ENCODE measurements around the gene FOXR1. TPM values are rescaled to one million over a fixed set of nuclear protein-coding genes. Genes with fewer than 3 reads are reported as not detected.
"Not testable (repeated sequence)": the region's sequence is repeated elsewhere in the genome, so short reads cannot be mapped to it uniquely, and the experiment has no call there.

The FOXR1 gene
- total RNA-seq, 4 donors from 2014 or later, result not detected

GRCh38 chr11:118948000-118948399 is 23.6 kb upstream of the FOXR1 start:
- intact Hi-C loops (cut with DNase I), result no loop called here
- 72% methylated on average over 3 of the region's 3 CpGs for WGBS

DNA sequence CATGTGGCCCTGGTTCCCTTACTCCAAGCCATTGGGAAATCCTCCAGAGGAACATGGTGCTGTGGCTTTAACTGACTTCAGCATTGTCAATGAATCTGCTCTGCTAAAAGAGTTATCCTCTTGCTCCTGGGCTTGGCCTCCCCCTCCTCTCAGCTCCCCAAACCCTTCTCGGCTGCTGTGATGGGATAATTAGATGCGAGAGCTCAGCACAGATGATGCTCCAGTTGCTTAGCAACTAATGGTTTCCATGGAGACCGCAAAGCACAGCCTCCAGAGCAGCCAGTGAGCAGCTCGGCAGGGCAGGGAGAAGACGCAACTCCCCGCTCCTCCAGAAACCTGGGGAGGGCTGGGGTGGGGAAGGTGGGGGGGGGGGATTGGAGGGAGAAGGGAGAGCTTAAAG is 18.3 kb upstream of the FOXR1 start:
- 40% methylated on average over 6 of the region's 6 CpGs for WGBS
- Histone ChIP-seq H3K4me1 (peaks cover 0 to 8% (median 7%) of the 10 kb centered on the region in 4 donors), H3K9me3 (no peaks in the 10 kb centered on the region), H3K36me3 (no peaks in the 10 kb centered on the region), H3K4me3 (no peak overlapping the region), H3K27ac (replicated peaks in 1 of 4) (no peak overlapping the region), H3K27me3 (peaks cover 0 to 12% (median 0%) of the 10 kb centered on the region in 4 donors)
- intact Hi-C loops (cut with DNase I), result no loop called here
- TF ChIP-seq EP300 (IDR thresholded peaks at IDR 0.05) (no peak), POLR2A (IDR thresholded peaks at IDR 0.05; ENCODE audit: low read depth) (no peak), POLR2AphosphoS5 (IDR thresholded peaks at IDR 0.05) (no peak)
- TF ChIP-seq, protein P1, sequence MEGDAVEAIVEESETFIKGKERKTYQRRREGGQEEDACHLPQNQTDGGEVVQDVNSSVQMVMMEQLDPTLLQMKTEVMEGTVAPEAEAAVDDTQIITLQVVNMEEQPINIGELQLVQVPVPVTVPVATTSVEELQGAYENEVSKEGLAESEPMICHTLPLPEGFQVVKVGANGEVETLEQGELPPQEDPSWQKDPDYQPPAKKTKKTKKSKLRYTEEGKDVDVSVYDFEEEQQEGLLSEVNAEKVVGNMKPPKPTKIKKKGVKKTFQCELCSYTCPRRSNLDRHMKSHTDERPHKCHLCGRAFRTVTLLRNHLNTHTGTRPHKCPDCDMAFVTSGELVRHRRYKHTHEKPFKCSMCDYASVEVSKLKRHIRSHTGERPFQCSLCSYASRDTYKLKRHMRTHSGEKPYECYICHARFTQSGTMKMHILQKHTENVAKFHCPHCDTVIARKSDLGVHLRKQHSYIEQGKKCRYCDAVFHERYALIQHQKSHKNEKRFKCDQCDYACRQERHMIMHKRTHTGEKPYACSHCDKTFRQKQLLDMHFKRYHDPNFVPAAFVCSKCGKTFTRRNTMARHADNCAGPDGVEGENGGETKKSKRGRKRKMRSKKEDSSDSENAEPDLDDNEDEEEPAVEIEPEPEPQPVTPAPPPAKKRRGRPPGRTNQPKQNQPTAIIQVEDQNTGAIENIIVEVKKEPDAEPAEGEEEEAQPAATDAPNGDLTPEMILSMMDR (IDR thresholded peaks at IDR 0.05), result no peak
- DNase-seq (ENCODE audit: extremely low spot score), result no peak

More at GRCh38 chr11:118948000-118948399, 23.6 kb upstream of the FOXR1 start:
- Histone ChIP-seq H3K36me3 (no peaks in the 10 kb centered on the region), H3K27ac (replicated peaks in 1 of 4) (no peak overlapping the region), H3K4me1 (no peaks in the 10 kb centered on the region), H3K27me3 (peaks cover 0 to 2% (median 0%) of the 10 kb centered on the region in 4 donors), H3K9me3 (no peaks in the 10 kb centered on the region), H3K4me3 (no peak overlapping the region)
- TF ChIP-seq, protein P1 (IDR thresholded peaks at IDR 0.05), result no peak
- TF ChIP-seq EP300 (IDR thresholded peaks at IDR 0.05) (no peak), POLR2AphosphoS5 (IDR thresholded peaks at IDR 0.05) (no peak), POLR2A (IDR thresholded peaks at IDR 0.05; ENCODE audit: low read depth) (no peak)
- no peak for DNase-seq (ENCODE audit: extremely low spot score)

DNA sequence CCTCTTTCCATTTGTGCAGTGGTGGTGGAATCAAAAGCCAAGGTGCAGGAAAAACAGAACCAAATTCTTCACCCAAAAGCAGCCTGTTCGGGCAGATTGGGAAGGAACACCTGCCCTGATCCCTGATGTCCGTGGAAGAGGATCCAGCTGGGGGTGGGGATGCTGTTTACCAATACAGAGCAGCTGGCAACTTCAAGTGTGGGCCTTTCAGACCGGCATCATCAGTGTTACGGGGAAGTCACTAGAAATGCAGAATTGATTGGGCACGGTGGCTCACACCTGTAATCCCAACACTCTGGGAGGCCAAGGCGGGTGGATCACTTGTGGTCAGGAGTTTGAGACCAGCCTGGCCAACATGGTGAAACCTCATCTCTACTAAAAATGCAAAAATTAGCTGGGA is 17.6 kb upstream of the FOXR1 start:
- H3K27me3 ChIP-seq, result peaks cover 0 to 12% (median 0%) of the 10 kb centered on the region in 4 donors
- H3K4me3 ChIP-seq; H3K27ac ChIP-seq (replicated peaks in 1 of 4); H3K4me1 ChIP-seq; DNase-seq (ENCODE audit: extremely low spot score); intact Hi-C loops (cut with DNase I); H3K9me3 ChIP-seq; H3K36me3 ChIP-seq: not testable (repeated sequence)
- 64% methylated on average over 6 of the region's 6 CpGs for WGBS

GRCh38 chr11:118956094-118956846 is 15.3 kb upstream of the FOXR1 start, which contains the start of gene UPK2:
TSS of gene UPK2 (plus strand) at chr11:118956298. CDS start at chr11:118956351, 53 bp downstream.
- peaks cover 0 to 12% (median 0%) of the 10 kb centered on the region in 4 donors for H3K27me3 ChIP-seq
- intact Hi-C loops (cut with DNase I), result loop anchor here (2.0 kb wide), 1 partner anchor 267 kb away; no protein-coding TSS in a partner anchor
- no peak within 1 kb of the TSS for H3K4me3 ChIP-seq
- DNase-seq (ENCODE audit: extremely low spot score), result peak; percentile 96
- H3K9me3 ChIP-seq, result no peaks in the 10 kb centered on the region
- WGBS, result 24% methylated on average over 3 of the region's 7 CpGs
- TF ChIP-seq, protein P1 (IDR thresholded peaks at IDR 0.05), result peak; percentile 92 to 99 (median 97)
- TF ChIP-seq POLR2AphosphoS5 (IDR thresholded peaks at IDR 0.05) (peak in 1 of 2 donors; percentile 67), EP300 (IDR thresholded peaks at IDR 0.05) (no peak), POLR2A (IDR thresholded peaks at IDR 0.05; ENCODE audit: low read depth) (no peak)
- H3K27ac ChIP-seq (replicated peaks in 1 of 4), result no peak within 1 kb of the TSS
- peaks cover 0 to 8% (median 7%) of the 10 kb centered on the region in 4 donors for H3K4me1 ChIP-seq
- H3K36me3 ChIP-seq, result no peaks in the 10 kb centered on the region

DNA sequence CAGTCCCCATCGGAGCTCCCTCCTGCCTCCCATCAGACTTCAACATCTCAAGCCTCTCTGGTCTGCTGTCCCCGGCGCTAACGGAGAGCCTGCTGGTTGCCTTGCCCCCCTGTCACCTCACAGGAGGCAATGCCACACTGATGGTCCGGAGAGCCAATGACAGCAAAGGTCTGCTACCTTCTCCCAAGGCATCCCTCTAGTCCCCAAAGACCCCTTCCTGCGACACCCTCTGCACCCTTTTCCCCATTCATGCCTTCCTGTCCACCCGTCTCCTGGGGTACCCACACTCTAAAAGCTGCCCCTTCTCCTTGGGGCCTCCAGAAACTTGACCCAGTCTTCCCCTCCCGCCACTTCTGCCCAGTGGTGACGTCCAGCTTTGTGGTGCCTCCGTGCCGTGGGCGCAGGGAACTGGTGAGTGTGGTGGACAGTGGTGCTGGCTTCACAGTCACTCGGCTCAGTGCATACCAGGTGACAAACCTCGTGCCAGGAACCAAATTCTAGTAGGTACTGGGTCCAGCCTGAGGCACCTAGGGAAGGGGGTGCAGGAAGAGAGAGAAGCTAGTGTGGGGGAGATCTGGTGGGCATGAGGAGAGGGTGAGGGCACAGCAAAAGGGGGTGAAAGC is 14.6 kb upstream of the FOXR1 start:
- Histone ChIP-seq H3K27ac (replicated peaks in 1 of 4) (no peak overlapping the region), H3K4me3 (no peak overlapping the region), H3K9me3 (no peaks in the 10 kb centered on the region), H3K36me3 (no peaks in the 10 kb centered on the region), H3K27me3 (peaks cover 0 to 12% (median 0%) of the 10 kb centered on the region in 4 donors), H3K4me1 (peaks cover 0 to 8% (median 7%) of the 10 kb centered on the region in 4 donors)
- no peak for TF ChIP-seq POLR2AphosphoS5 (IDR thresholded peaks at IDR 0.05)
- TF ChIP-seq, protein P1 (IDR thresholded peaks at IDR 0.05), result no peak
- TF ChIP-seq EP300 (IDR thresholded peaks at IDR 0.05), result no peak
- no peak for TF ChIP-seq POLR2A (IDR thresholded peaks at IDR 0.05; ENCODE audit: low read depth)
- intact Hi-C loops (cut with DNase I), result loop anchor here (2.0 kb wide), 1 partner anchor 268 kb away; no protein-coding TSS in a partner anchor
- 59% methylated on average over 8 of the region's 14 CpGs for WGBS
- DNase-seq (ENCODE audit: extremely low spot score), result no peak
